Type B pancreatic cell (in vitro differentiated cells): ENCODE data around the gene NPAS3. TPM values are rescaled to one million over a fixed set of nuclear protein-coding genes. Genes with fewer than 3 reads are reported as not detected.

Experiments used
- DNase-seq: peaks from one replicate; pipeline ENCODE4 v3.0.0; 2021; ENCODE audit warnings: mixed read lengths; ENCODE audit not compliant: unreplicated experiment; ENCODE audit errors: extremely low spot score
- H3K27ac Mint-ChIP-seq: 2 replicates; pipeline ENCODE4 v1.8.0; 2021; ENCODE audit warnings: mild to moderate bottlenecking, mixed read lengths
- H3K27me3 Mint-ChIP-seq: 2 replicates; pipeline ENCODE4 v1.8.0; 2021; ENCODE audit warnings: mixed read lengths
- H3K36me3 Mint-ChIP-seq: 2 replicates; pipeline ENCODE4 v1.8.0; 2021; ENCODE audit warnings: mixed read lengths
- H3K4me1 Mint-ChIP-seq: one replicate; pipeline ENCODE4 v1.8.0; 2021; ENCODE audit warnings: mixed read lengths; ENCODE audit not compliant: unreplicated experiment
- H3K4me3 Mint-ChIP-seq: 2 replicates; pipeline ENCODE4 v1.8.0; 2021; ENCODE audit warnings: mild to moderate bottlenecking, mixed read lengths
- H3K9me3 Mint-ChIP-seq: 2 replicates; pipeline ENCODE4 v1.8.0; 2021; ENCODE audit warnings: mixed read lengths
- CTCF ChIP-seq: fragments of 200-600 bp; sonication (generic); conservative IDR thresholded peaks from 2 replicates; pipeline ENCODE4 v1.5.0; 2021; ENCODE audit warnings: antibody characterized with exemption, mild to moderate bottlenecking
- total RNA-seq: library from RNA; stranded (reverse); gene quantifications from 2 replicates; pipeline ENCODE4 v1.2.1, GENCODE V29; 2021; ENCODE audit warnings: low replicate concordance

Gene NPAS3
- total RNA-seq, 1 donor from 2014 or later = 8.7 TPM

GRCh38 chr14:33315217-33315616 lies 376.5 kb downstream of the NPAS3 start:
- Mint-ChIP-seq H3K4me3 (no peak overlapping the region), H3K9me3 (no peaks in the 10 kb centered on the region), H3K27me3 (no peaks in the 10 kb centered on the region), H3K36me3 (no peaks in the 10 kb centered on the region), H3K4me1 (no peaks in the 10 kb centered on the region), H3K27ac (no peak overlapping the region)
- TF ChIP-seq CTCF = no peak
- no peak for DNase-seq

GRCh38 chr14:33315721-33316120 lies 377.0 kb downstream of the NPAS3 start:
- no peak overlapping the region for H3K27ac Mint-ChIP-seq
- H3K36me3 Mint-ChIP-seq = no peaks in the 10 kb centered on the region
- no peaks in the 10 kb centered on the region for H3K4me1 Mint-ChIP-seq
- no peaks in the 10 kb centered on the region for H3K9me3 Mint-ChIP-seq
- TF ChIP-seq CTCF = no peak
- DNase-seq = no peak
- H3K27me3 Mint-ChIP-seq = no peaks in the 10 kb centered on the region
- no peak overlapping the region for H3K4me3 Mint-ChIP-seq

- Mint-ChIP-seq H3K9me3 (no peaks in the 10 kb centered on the region), H3K36me3 (no peaks in the 10 kb centered on the region), H3K4me1 (no peaks in the 10 kb centered on the region), H3K27me3 (no peaks in the 10 kb centered on the region), H3K27ac (no peak overlapping the region), H3K4me3 (no peak overlapping the region)
- no peak for TF ChIP-seq CTCF
- DNase-seq = no peak
These were observed 379.0 kb downstream of the NPAS3 start for GRCh38 chr14:33317675-33318074.

- H3K36me3 Mint-ChIP-seq = no peaks in the 10 kb centered on the region
- DNase-seq = no peak
- TF ChIP-seq CTCF = no peak
- H3K27ac Mint-ChIP-seq = no peak overlapping the region
- no peaks in the 10 kb centered on the region for H3K27me3 Mint-ChIP-seq
- no peak overlapping the region for H3K4me3 Mint-ChIP-seq
- no peaks in the 10 kb centered on the region for H3K4me1 Mint-ChIP-seq
- no peaks in the 10 kb centered on the region for H3K9me3 Mint-ChIP-seq
These were observed 385.3 kb downstream of the NPAS3 start for GRCh38 chr14:33323979-33324378.

- TF ChIP-seq CTCF = no peak
- Mint-ChIP-seq H3K9me3 (no peaks in the 10 kb centered on the region), H3K36me3 (peaks cover 3% of the 10 kb centered on the region), H3K27ac (no peak overlapping the region), H3K4me3 (no peak overlapping the region), H3K27me3 (no peaks in the 10 kb centered on the region), H3K4me1 (no peaks in the 10 kb centered on the region)
- DNase-seq = no peak
These were observed 392.7 kb downstream of the NPAS3 start for GRCh38 chr14:33331176-33331949.
